ENCODE measurements around the gene TXLNB. TPM values are rescaled to one million over a fixed set of nuclear protein-coding genes. Genes with fewer than 3 reads are reported as not detected.

The TXLNB gene
- total and polyA plus RNA-seq, 2 of the 4 experiments (the other 2 are of a cell fraction): under 0.01 to 0.05 TPM

- dilution Hi-C loops (cut with HindIII; ENCODE audit: low sequenced_read_pairs, unreplicated experiment): no loop called here
- POLR2A ChIA-PET (ENCODE audit: unreplicated experiment): no interaction called here
These were observed 16.6 kb upstream of the TXLNB start for GRCh38 chr6:139308286-139308916.

More at GRCh38 chr6:139308286-139308916, 16.6 kb upstream of the TXLNB start:
- in situ Hi-C loops (cut with MboI; ENCODE audit: low sequenced_read_pairs) (no loop called here), intact Hi-C loops (cut with micrococcal nuclease) (no loop called here)
- Histone ChIP-seq H3K56ac (ENCODE audit: extremely low read depth, insufficient read depth, low read length) (no peak overlapping the region), H3K9me3 (ENCODE audit: control insufficient read depth, insufficient read depth, low read length) (no peaks in the 10 kb centered on the region), H2BK120ac (ENCODE audit: low read depth, low read length) (peak overlapping the region; percentile 64), H3K23ac (ENCODE audit: low read depth, low read length) (peak overlapping the region; percentile 22; the same call in 1 of the 2 replicates), H3K4me1 (ENCODE audit: control insufficient read depth, insufficient read depth, low read length) (peaks cover 2% of the 10 kb centered on the region; the same call in 1 of the 2 replicates), H3K14ac (replicated peaks; ENCODE audit: low read depth, low read length) (peak overlapping the region; percentile 63; the same call in 1 of the 2 replicates), H3K9me1 (ENCODE audit: insufficient read depth, low read length) (peaks cover 3% of the 10 kb centered on the region; the same call in 1 of the 2 replicates), H4K20me1 (ENCODE audit: insufficient read depth, low read length) (no peaks in the 10 kb centered on the region), H2AFZ (replicated peaks; ENCODE audit: low read length, poor library complexity) (no peak overlapping the region), H3K18ac (ENCODE audit: low read depth, low read length) (no peak overlapping the region), H2BK15ac (ENCODE audit: low read depth, low read length) (peak overlapping the region; percentile 70; the same call in 2 of the 3 replicates), H3K36me3 (ENCODE audit: control insufficient read depth, insufficient read depth, low read length) (no peaks in the 10 kb centered on the region), H4K91ac (ENCODE audit: insufficient read depth, low read depth, low read length) (no peak overlapping the region), H3K27ac (ENCODE audit: insufficient read depth, low read length) (no peak overlapping the region), H2AK5ac (ENCODE audit: low read depth, low read length) (peak overlapping the region; percentile 58), H3K4me3 (ENCODE audit: insufficient read depth, low read depth, low read length) (no peak overlapping the region), H3K4me2 (ENCODE audit: low read depth, low read length) (no peak overlapping the region), H3K9ac (ENCODE audit: low read depth, low read length) (no peak overlapping the region), H2BK20ac (ENCODE audit: low read depth, low read length) (peak overlapping the region; percentile 66; the same call in 1 of the 2 replicates), H2AK9ac (replicated peaks; ENCODE audit: low read depth, low read length, poor library complexity) (no peak overlapping the region), H4K8ac (ENCODE audit: low read depth in 2 of 2, low read length in 2 of 2) (peak overlapping the region in 1 of 2 experiments; percentile 48; a peak in 2 of 4 replicates), H3K27me3 (ENCODE audit: control insufficient read depth, insufficient read depth, low read length) (no peaks in the 10 kb centered on the region), H3K4ac (ENCODE audit: low read depth, low read length) (peak overlapping the region; percentile 22; the same call in 1 of the 2 replicates), H3K79me1 (ENCODE audit: low read depth in 1 of 2, low read length in 2 of 2) (no peaks in the 10 kb centered on the region), H4K5ac (ENCODE audit: low read depth, low read length) (no peak overlapping the region), H2BK5ac (ENCODE audit: low read depth, low read length, poor library complexity, severe bottlenecking) (peak overlapping the region; percentile 11)
- DNase-seq (peak; percentile 55), ATAC-seq (ENCODE audit: low read depth) (peak; percentile 21; the same call in 1 of the 2 replicates)
- CTCF ChIA-PET: no interaction called here
- TF ChIP-seq SMC3 (IDR thresholded peaks at IDR 0.05; ENCODE audit: low read depth, low read length): no peak
- no peak for TF ChIP-seq CHD1 (IDR thresholded peaks at IDR 0.05; ENCODE audit: low read depth, low read length)
- TF ChIP-seq USF2 (IDR thresholded peaks at IDR 0.05; ENCODE audit: low read depth, low read length): no peak
- TF ChIP-seq MAFK (IDR thresholded peaks at IDR 0.05; ENCODE audit: low read depth, low read length): no peak
- TF ChIP-seq MAZ (IDR thresholded peaks at IDR 0.05; ENCODE audit: borderline replicate concordance, low read depth, low read length): no peak
- TF ChIP-seq RFX5 (IDR thresholded peaks at IDR 0.05; ENCODE audit: low read depth, low read length): no peak
- TF ChIP-seq BHLHE40 (IDR thresholded peaks at IDR 0.05; ENCODE audit: low read depth, low read length): no peak
- TF ChIP-seq FOS (IDR thresholded peaks at IDR 0.05; ENCODE audit: low read depth, low read length): no peak
- no peak for TF ChIP-seq MXI1 (IDR thresholded peaks at IDR 0.05; ENCODE audit: borderline replicate concordance, low read depth, low read length)
- no peak for TF ChIP-seq POLR2A (IDR thresholded peaks at IDR 0.05; ENCODE audit: low read depth, low read length)
- TF ChIP-seq CTCF (conservative IDR thresholded peaks at IDR 0.05; ENCODE audit: low read depth, low read length): no peak
- TF ChIP-seq ELK1 (IDR thresholded peaks at IDR 0.05; ENCODE audit: borderline replicate concordance, low read depth, low read length): no peak
- TF ChIP-seq RCOR1 (IDR thresholded peaks at IDR 0.05; ENCODE audit: insufficient replicate concordance, low read length): no peak
- TF ChIP-seq CEBPB (IDR thresholded peaks at IDR 0.05; ENCODE audit: low read depth, low read length): no peak
- TF ChIP-seq NFE2L2 (IDR thresholded peaks at IDR 0.05; ENCODE audit: low read depth, low read length): no peak
- no CpG with 5 or more reads among the region's 5 CpGs for WGBS, 2 experiments (ENCODE audit: extremely low coverage in 2 of 2, insufficient read length in 1 of 2)
- no TSS peak for BruUV-seq (replicated peaks)
